Endodermal cell (in vitro differentiated cells): ENCODE results near the gene NUP43. TPM values are rescaled to one million over a fixed set of nuclear protein-coding genes. Genes with fewer than 3 reads are reported as not detected.

ENCODE experiments used
- DNase-seq: peaks from one replicate; pipeline ENCODE4 v3.0.0-alpha.2; 2017
- H3K27ac ChIP-seq: 2 replicates; pipeline ENCODE4 v1.5.1; 2013; ENCODE audit warnings: mild to moderate bottlenecking, low read depth, low read length, moderate library complexity
- H3K27me3 ChIP-seq: 2 replicates; pipeline ENCODE4 v1.6.1; 2013; ENCODE audit warnings: mild to moderate bottlenecking, low read length, moderate library complexity; ENCODE audit not compliant: insufficient read depth, control insufficient read depth, poor library complexity, severe bottlenecking
- H3K36me3 ChIP-seq: 2 replicates; pipeline ENCODE4 v1.7.0; 2013; ENCODE audit warnings: mild to moderate bottlenecking, low read length, moderate library complexity; ENCODE audit not compliant: control insufficient read depth, insufficient read depth
- H3K4me1 ChIP-seq: one replicate; pipeline ENCODE4 v1.7.0; 2013; ENCODE audit warnings: low read length; ENCODE audit not compliant: control insufficient read depth, insufficient read depth
- H3K4me3 ChIP-seq: 2 replicates; pipeline ENCODE4 v1.5.1; 2013; ENCODE audit warnings: mild to moderate bottlenecking, low read length, moderate library complexity
- H3K9ac ChIP-seq: 2 replicates; pipeline ENCODE4 v1.6.1; 2013; ENCODE audit warnings: mild to moderate bottlenecking, low read length, moderate library complexity; ENCODE audit not compliant: poor library complexity, severe bottlenecking; ENCODE audit errors: extremely low read depth
- H3K9me3 ChIP-seq: 2 replicates; pipeline ENCODE4 v1.6.1; 2013; ENCODE audit warnings: mild to moderate bottlenecking, low read length, moderate library complexity; ENCODE audit not compliant: control insufficient read depth
- H3K27ac Mint-ChIP-seq: 2 replicates; pipeline ENCODE4 v1.8.0; 2020; ENCODE audit warnings: mixed read lengths
- H3K27me3 Mint-ChIP-seq: 2 replicates; pipeline ENCODE4 v1.8.0; 2021; ENCODE audit warnings: mild to moderate bottlenecking, mixed read lengths; ENCODE audit not compliant: insufficient read depth
- H3K36me3 Mint-ChIP-seq: 2 replicates; pipeline ENCODE4 v1.8.0; 2020; ENCODE audit warnings: low read depth, mixed read lengths
- H3K4me1 Mint-ChIP-seq: 2 replicates; pipeline ENCODE4 v1.8.0; 2020; ENCODE audit warnings: mixed read lengths
- H3K4me3 Mint-ChIP-seq: 2 replicates; pipeline ENCODE4 v1.8.0; 2020; ENCODE audit warnings: mild to moderate bottlenecking, moderate library complexity, mixed read lengths
- H3K9me3 Mint-ChIP-seq: 2 replicates; pipeline ENCODE4 v1.8.0; 2020; ENCODE audit warnings: mild to moderate bottlenecking, mixed read lengths
- CTCF ChIP-seq: fragments of 200-600 bp; sonication (generic); conservative IDR thresholded peaks from 2 replicates; pipeline ENCODE4 v1.5.0; 2021; ENCODE audit warnings: antibody characterized with exemption, mild to moderate bottlenecking
- WGBS, 2 experiments: methylation state at CpG; one replicate each; pipeline versions ENCODE4 v1.1.5 to v1.1.7; 2013; ENCODE audit warnings: missing lambda C conversion rate in 2 of 2, mixed read lengths in 1 of 2; ENCODE audit not compliant: insufficient coverage in 1 of 2, insufficient read length in 1 of 2; 5-methylcytosine and 5-hydroxymethylcytosine counted together
- total RNA-seq, 2 donors: library from RNA; stranded (reverse); fragmentation: NEBNext Ultra II Directional in 1 of 2; extraction: Animal tissue kit (Norgen Biotek cat#: 25700) in 1 of 2; gene quantifications; 2 replicates in 1 of 2; 3 replicates in 1 of 2; pipeline ENCODE4 v1.2.1, GENCODE V29; 2021

Gene NUP43
- total RNA-seq, 2 donors from 2014 or later: 80.9 to 85.1 TPM

- no peaks in the 10 kb centered on the region for H3K27me3 ChIP-seq
- Mint-ChIP-seq H3K27me3 (no peaks in the 10 kb centered on the region), H3K36me3 (peaks cover 66% of the 10 kb centered on the region), H3K4me1 (peaks cover 4% of the 10 kb centered on the region), H3K9me3 (no peaks in the 10 kb centered on the region), H3K4me3 (no peak overlapping the region), H3K27ac (no peak overlapping the region)
- H3K4me1 ChIP-seq: no peaks in the 10 kb centered on the region
- H3K9me3 ChIP-seq: no peaks in the 10 kb centered on the region
- H3K36me3 ChIP-seq: peaks cover 73% of the 10 kb centered on the region
- whole genome bisulfite sequencing, 2 experiments: 75 to 86% methylated on average over 5 of the region's 5 CpGs
- no peak for TF ChIP-seq CTCF
- no peak overlapping the region for H3K9ac ChIP-seq
- H3K27ac ChIP-seq: no peak overlapping the region
- DNase-seq: no peak
- no peak overlapping the region for H3K4me3 ChIP-seq
These were observed 17.7 kb downstream of the NUP43 start for GRCh38 chr6:149728499-149729234.

- no peaks in the 10 kb centered on the region for H3K27me3 Mint-ChIP-seq
- no peak for DNase-seq
- H3K9me3 ChIP-seq: no peaks in the 10 kb centered on the region
- peaks cover 74% of the 10 kb centered on the region for H3K36me3 ChIP-seq
- H3K27me3 ChIP-seq: no peaks in the 10 kb centered on the region
- H3K4me1 ChIP-seq: no peaks in the 10 kb centered on the region
- no peak overlapping the region for H3K27ac ChIP-seq
- WGBS, 2 experiments: 94 to 98% methylated on average over 4 of the region's 4 CpGs
- H3K9me3 Mint-ChIP-seq: no peaks in the 10 kb centered on the region
- no peak overlapping the region for H3K27ac Mint-ChIP-seq
- H3K4me3 ChIP-seq: no peak overlapping the region
- peaks cover 4% of the 10 kb centered on the region for H3K4me1 Mint-ChIP-seq
- no peak overlapping the region for H3K9ac ChIP-seq
- no peak overlapping the region for H3K4me3 Mint-ChIP-seq
- no peak for TF ChIP-seq CTCF
- H3K36me3 Mint-ChIP-seq: peaks cover 61% of the 10 kb centered on the region
These were observed 18.4 kb downstream of the NUP43 start for GRCh38 chr6:149727793-149728498.

GRCh38 chr6:149725785-149726184, 20.5 kb downstream of the NUP43 start:
- Mint-ChIP-seq H3K9me3 (no peaks in the 10 kb centered on the region), H3K27me3 (no peaks in the 10 kb centered on the region), H3K27ac (no peak overlapping the region)

More at GRCh38 chr6:149725785-149726184, 20.5 kb downstream of the NUP43 start:
- Histone ChIP-seq H3K27me3 (no peaks in the 10 kb centered on the region), H3K4me1 (no peaks in the 10 kb centered on the region), H3K36me3 (peaks cover 71% of the 10 kb centered on the region), H3K9me3 (no peaks in the 10 kb centered on the region), H3K9ac (no peak overlapping the region), H3K27ac (no peak overlapping the region), H3K4me3 (no peak overlapping the region)
- H3K36me3 Mint-ChIP-seq: peaks cover 52% of the 10 kb centered on the region
- no peak overlapping the region for H3K4me3 Mint-ChIP-seq
- DNase-seq: no peak
- 97 to 100% methylated on average over 3 of the region's 3 CpGs for WGBS, 2 experiments
- peaks cover 4% of the 10 kb centered on the region for H3K4me1 Mint-ChIP-seq
- TF ChIP-seq CTCF: no peak
